Lower leg skin (tissue), 3 donors: ENCODE measurements around the gene RCN2.
"Not testable (repeated sequence)": the region's sequence is repeated elsewhere in the genome, so short reads cannot be mapped to it uniquely, and the experiment has no call there.

Experiments used
- CTCF ChIP-seq, 3 donors: fragments of 450-650 bp; IDR thresholded peaks; one replicate each; pipeline ENCODE4 v1.5.1; 2016; ENCODE audit warnings: antibody characterized with exemption in 3 of 3, mild to moderate bottlenecking in 3 of 3, moderate library complexity in 2 of 3
- POLR2A ChIP-seq, 2 donors: fragments of 450-650 bp; IDR thresholded peaks; one replicate each; pipeline ENCODE4 v1.6.1; 2016 to 2017; ENCODE audit warnings: antibody characterized with exemption in 2 of 2, mild to moderate bottlenecking in 1 of 2, moderate library complexity in 1 of 2

DNA sequence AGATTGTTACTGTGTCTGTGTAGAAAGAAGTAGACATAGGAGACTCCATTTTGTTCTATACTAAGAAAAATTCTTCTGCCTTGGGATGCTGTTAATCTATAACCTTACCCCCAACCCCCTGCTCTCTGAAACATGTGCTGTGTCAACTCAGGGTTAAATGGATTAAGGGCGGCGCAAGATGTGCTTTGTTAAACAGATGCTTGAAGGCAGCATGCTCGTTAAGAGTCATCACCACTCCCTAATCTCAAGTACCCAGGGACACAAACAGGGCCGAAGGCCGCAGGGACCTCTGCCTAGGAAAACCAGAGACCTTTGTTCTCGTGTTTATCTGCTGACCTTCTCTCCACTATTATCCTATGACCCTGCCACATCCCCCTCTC is 31.6 kb upstream of the RCN2 start:
- TF ChIP-seq CTCF, POLR2A (IDR thresholded peaks at IDR 0.05): not testable (repeated sequence)
